IPS-11a (cell line): ENCODE results near the gene MAMSTR.
A peak's percentile ranks its signal among the peaks of the same experiment; 100 is the strongest.
"Not testable (repeated sequence)": the region's sequence is repeated elsewhere in the genome, so short reads cannot be mapped to it uniquely, and the experiment has no call there.

Source experiments
- H3K4me3 ChIP-seq: one replicate; pipeline ENCODE4 v1.5.1; 2013; ENCODE audit warnings: low read depth, low read length, control low read depth

Gene MAMSTR, protein sequence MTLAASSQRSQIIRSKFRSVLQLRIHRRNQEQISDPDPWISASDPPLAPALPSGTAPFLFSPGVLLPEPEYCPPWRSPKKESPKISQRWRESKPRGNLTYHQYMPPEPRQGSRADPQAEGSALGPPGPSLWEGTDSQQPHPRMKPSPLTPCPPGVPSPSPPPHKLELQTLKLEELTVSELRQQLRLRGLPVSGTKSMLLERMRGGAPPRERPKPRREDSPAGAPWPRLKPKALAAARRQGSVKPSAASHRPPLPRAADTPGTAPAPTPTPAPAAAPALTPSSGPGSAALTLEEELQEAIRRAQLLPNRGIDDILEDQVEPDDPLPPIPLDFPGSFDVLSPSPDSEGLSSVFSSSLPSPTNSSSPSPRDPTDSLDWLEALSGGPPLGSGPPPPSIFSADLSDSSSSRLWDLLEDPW

DNA sequence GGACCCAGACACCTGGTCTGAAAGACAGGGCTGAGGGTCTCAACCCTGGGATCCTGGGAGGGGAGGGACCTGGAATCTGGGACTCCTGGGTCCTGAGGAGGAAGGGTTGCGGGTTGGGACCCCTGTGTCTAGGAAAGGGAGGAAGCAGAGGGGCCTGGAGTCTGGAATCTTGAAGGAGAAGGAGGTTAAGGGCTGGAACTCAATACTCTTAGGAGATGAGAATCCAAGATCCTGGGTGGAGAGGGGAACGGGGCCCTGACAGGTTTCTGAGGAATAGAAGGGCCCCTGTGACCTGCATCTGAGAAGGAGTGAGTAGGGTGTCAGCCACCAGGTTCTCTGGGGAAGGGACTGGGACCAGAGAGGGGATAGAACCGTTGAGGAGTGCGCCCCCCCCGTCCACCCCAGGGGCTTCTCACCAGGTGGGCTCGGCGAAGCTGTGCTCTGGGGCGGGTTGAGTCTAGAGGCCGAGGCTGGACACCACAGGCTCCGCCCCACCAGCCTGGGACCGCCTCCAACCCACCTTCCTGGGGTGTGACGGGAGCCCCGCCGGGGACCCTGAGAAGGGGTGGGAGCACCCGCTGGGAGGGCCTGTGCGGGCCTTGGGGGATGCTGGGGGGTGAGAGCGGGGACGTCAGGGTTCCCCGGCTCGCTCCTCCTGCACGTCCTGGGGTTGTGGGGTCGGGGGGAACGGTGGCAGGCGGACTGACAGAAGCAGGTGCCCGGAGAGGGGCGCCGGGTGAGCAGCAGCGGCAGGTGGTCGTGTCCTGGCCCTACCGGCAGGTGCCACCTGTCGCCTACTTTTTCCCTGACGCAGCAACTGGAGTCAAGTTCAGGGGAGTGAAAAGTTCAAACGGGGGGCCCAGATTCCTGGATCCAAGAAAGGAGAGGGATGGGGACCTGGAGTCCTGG is at the start of gene MAMSTR:
Gene MAMSTR, minus strand, starts transcription at position 463 of the 909 bp plus-strand sequence. CDS start 694 bp downstream, outside the sequence.
- H3K4me3 ChIP-seq, result peak within 1 kb of the TSS; percentile 83

DNA sequence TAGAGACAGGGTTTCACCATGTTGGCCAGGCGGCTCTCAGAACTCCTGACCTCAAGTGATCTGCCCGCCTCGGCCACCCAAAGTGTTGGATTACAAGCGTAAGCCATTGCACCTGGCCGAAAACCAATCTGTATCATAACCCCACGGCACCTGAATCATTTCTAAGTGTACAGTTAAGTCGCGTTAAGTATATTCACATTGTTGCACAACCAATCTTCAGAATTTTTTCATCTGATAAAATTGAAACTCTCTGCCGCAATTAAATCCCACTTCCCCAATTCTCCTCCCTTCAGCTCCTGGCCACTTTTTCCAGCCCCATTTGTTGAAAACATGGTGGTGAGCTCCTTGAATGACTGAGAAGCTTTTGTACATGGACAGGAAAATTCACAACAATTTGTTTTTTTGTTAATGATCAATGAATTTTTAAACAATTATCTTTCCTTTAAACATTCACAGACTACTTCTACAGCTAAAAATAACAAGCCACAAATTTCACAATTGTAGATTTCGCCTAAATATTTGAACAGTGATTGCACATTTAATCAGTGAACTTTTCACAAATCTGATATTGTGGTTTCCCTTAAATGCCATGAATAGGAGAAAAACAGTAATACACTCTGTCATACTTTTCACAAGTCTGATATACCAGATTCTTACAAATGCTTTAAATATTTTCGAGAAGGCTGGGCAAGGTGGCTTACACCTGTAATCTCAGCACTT is 49.6 kb upstream of the MAMSTR start:
- no peak overlapping the region for H3K4me3 ChIP-seq

DNA sequence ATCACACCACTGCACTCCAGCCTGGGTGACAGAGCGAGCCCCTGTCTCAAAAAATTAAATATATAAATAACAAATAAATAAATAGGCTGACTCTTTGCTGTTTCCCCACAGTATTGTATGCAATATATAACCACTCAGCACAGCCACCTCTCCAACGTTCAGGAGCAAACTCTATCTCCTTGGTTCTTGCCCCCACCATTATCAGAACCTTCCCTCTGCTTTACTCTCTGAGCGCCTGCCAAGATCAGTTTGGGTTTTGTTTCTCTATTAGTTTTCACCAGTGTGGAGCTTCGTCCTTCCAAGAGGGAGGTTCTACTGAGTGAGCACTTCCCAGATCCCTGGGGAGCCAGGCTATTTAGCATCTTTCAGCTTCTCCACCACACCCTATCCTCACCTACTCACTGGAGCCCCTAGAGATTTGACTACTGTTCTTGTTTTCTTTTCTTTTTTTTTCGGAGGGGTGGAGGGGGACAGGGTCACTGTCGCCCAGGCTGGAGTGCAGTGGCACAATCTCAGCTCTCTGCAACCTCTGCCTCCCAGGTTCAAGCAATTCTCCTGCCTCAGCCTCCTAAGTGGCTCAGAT is 48.7 kb upstream of the MAMSTR start:
- H3K4me3 ChIP-seq, result not testable (repeated sequence)

DNA sequence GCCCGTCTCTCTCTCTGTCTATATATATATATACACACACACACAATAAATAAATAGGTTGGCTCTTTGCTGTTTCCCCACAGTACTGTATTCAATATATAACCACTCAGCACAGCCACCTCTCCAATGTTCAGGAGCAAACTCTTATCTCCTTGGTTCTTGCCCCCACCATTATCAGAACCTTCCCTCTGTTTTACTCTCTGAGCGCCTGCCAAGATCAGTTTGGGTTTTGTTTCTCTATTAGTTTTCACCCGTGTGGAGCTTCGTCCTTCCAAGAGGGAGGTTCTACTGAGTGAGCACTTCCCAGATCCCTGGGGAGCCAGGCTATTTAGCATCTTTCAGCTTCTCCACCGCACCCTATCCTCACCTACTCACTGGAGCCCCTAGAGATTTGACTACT is 46.3 kb upstream of the MAMSTR start:
- H3K4me3 ChIP-seq, result not testable (repeated sequence)

DNA sequence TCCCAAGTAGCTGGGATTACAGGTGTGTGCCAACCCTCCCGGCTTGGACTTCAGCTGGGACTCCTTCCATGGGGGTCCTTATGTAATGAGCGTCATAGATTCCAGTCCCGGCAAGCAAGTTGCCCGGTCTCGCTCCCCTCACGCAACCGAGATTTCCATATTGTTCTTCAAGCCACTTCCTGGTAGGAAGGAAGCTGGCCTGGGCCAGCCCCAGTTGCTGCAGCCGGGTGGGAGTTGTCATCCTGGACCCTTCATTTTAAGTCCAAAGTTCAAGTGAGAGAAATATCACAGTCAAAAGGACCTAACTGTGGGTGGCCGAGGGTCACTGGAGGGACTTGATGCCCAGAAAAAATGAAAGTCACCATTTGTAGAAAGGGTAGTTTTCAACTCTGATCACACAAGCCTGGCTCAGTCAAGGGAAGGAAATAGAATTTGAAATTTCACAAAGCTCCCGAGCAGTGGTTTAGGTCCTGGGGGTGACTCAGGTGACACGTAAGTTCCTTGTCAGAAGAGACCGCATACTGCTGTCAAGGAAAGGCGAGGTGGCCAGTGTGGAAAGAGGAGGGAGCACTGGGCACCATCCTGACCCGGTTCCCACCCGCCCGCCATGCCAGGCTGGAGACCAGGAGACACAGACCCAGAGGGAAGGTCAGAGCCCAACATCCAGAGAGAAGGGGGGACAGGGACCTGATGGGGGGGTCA is 41.1 kb upstream of the MAMSTR start:
- H3K4me3 ChIP-seq, result no peak overlapping the region

DNA sequence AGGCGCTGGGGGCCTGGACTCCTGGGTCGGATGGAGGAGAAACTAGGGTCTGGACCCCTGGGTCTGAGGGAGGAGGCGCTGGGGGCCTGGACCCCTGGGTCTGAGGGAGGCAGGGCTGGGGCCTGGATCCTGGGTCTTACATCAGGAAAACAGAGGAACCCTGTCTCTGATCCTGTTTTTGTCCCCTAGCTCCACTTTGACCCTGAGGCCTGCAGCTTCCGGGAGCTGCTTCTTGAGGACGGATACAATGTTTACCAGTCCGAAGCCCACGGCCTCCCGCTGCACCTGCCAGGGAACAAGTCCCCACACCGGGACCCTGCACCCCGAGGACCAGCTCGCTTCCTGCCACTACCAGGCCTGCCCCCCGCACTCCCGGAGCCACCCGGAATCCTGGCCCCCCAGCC is 38.2 kb upstream of the MAMSTR start:
- no peak overlapping the region for H3K4me3 ChIP-seq

DNA sequence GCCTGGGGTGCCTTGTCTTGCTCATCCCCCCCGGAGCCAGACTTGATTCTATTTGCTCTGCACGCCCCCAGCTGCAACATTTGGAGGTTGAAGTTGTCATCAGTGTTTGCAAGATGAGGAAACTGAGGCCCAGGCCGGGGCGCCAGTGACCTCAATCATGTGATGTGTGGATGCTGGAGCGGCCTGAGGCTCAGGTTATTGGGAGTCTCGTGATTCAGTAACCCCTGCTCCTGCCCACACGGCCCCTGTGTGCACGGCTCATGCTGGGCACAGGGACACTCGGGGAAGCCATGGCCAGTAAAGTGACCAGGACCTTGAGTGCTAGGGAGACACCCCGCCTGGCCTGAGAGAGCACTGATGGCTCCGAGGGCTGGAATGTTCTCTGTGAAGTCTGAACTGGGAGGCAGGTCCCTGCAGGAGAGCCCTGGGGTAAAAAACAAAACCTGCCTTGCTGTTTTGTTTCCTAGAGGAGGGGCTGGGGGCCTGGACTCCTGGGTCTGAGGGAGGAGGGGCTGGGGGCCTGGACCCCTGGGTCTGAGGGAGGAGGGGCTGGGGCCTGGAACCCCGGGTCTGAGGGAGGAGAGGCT is 37.7 kb upstream of the MAMSTR start:
- H3K4me3 ChIP-seq, result no peak overlapping the region

DNA sequence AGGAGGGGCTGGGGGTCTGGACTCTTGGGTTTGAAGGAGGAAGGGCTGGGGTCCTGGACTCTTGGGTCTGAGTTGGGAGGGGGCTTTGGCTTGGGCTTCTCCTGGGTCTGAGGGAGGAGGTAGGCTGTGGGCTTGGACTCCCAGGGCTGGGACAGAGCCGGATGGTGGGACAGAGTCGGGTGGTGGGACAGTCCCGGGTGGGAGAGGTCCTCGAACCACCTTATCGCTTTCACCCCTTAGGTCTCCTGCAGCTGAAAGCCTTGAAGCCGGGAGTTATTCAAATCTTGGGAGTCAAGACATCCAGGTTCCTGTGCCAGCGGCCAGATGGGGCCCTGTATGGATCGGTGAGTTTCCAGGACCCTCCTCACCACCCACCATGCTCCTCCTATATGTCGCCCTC is 37.2 kb upstream of the MAMSTR start:
- no peak overlapping the region for H3K4me3 ChIP-seq

DNA sequence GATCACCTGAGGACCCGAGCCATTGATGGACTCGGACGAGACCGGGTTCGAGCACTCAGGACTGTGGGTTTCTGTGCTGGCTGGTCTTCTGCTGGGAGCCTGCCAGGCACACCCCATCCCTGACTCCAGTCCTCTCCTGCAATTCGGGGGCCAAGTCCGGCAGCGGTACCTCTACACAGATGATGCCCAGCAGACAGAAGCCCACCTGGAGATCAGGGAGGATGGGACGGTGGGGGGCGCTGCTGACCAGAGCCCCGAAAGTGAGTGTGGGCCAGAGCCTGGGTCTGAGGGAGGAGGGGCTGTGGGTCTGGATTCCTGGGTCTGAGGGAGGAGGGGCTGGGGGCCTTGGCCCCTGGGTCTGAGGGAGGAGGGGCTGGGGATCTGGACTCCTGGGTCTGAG is 36.7 kb upstream of the MAMSTR start:
- no peak overlapping the region for H3K4me3 ChIP-seq

DNA sequence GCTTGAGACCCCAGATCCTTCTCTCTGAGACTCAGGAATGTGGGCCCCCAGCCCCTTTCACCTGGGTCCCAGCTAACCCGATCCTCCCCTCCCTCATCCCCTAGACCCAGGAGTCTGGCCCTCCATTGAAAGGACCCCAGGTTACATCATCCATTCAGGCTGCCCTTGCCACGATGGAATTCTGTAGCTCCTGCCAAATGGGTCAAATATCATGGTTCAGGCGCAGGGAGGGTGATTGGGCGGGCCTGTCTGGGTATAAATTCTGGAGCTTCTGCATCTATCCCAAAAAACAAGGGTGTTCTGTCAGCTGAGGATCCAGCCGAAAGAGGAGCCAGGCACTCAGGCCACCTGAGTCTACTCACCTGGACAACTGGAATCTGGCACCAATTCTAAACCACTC is 36.3 kb upstream of the MAMSTR start:
- no peak overlapping the region for H3K4me3 ChIP-seq

DNA sequence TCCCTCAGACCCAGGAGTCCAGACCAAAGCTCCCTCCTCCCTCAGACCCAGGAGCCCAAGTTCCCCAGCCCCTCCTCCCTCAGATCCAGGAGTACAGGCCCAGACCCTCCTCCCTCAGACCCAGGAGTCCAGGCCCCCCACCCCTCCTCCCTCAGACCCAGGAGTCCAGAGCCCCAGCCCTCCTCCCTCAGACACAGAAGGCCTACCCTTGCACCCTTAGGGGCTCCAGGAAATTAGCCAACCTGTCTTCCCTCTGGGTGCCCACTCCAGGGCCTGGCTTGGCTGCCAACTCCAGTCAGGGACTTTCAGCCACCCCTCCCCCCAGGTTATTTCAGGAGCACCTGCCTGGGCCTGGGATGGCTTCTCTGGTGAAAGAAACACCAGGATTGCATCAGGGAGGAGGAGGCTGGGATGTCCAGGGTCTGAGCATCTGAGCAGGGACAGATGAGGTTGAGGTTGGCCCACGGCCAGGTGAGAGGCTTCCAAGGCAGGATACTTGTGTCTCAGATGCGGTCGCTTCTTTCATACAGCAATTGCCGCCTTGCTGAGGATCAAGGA is 35.6 kb upstream of the MAMSTR start, which contains the start of gene FGF21:
Gene FGF21, plus strand, starts transcription at position 441 of the 558 bp plus-strand sequence. CDS start 713 bp downstream, outside the sequence.
- H3K4me3 ChIP-seq, result no peak within 1 kb of the TSS

DNA sequence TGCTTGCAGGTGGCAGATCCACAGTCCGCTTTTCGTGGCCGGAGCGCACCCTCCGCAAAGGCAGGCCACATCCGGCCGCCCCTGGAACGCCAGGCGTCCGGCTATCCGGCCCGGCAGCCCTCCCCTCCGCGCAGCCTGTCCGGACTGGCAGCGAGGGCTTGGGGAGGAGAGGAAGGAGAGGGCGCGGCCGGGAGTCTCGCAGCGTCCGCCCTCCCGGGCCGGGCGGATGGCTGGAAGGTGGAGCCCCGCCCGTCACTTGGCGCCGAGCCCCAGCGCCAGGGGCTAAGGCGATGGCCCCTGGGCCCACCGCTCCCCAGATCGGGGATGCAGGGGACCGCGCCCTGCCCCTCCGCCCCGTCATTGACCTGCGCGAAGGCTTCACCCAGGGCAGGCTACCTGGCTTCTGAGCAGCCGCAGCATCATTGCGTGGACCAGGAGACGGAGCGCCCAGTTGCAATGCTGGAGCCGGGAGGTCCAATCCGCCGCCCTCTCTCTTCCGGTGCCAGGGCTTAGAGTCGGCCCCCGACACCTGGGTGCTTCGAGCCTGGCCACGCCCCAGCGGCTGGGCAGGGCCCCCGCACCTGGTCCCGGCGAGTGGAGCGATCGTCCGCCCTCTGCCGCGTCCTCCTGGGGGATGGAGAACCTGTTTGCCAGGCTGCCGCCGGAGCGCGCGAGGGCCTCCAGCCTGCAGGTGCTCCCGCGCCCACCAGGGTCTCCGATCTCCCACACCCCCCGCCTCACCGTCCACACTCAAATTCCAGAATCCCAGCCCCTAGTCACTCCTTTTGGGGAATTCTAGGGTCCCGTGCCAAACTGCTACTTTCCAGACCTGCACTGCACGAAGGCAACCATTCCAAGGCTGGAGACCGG is 33.2 kb upstream of the MAMSTR start, which contains the start of gene FUT1:
Gene FUT1, minus strand, starts transcription at position 146 of the 870 bp plus-strand sequence. CDS start 1,360 bp downstream, outside the sequence.
- H3K4me3 ChIP-seq, result peak within 1 kb of the TSS; percentile 90

DNA sequence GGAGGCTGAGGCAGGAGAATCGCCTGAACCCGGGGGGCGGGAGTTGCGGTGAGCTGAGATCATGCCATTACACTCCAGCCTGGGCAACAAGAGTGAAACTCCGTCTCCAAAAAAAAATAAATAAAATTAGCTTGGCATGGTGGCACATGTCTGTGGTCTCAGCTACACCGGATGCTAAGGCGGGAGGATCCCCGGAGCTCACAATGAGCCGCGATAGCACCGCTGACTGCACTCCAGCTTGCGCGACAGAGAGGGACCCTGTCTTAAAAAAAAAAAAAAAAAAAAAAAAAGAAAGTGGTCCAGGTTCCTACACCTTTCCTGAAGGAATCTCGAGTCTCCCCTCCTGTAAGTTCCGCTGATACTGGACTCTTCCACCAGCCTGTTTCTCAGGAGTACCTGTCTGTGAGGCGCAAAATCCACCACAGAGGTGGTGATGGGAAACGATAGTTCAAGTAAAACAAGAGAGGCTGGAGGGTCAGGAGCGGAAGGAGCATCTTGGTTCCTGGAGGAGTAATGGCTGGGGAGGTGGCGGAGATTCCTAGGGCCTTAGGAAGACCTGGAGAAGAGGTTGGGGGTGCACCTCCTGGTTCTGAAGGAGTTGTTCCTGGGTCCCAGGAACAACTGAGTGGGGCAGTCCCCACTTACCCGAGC is 32.4 kb upstream of the MAMSTR start:
- H3K4me3 ChIP-seq, result peak overlapping the region; percentile 90

DNA sequence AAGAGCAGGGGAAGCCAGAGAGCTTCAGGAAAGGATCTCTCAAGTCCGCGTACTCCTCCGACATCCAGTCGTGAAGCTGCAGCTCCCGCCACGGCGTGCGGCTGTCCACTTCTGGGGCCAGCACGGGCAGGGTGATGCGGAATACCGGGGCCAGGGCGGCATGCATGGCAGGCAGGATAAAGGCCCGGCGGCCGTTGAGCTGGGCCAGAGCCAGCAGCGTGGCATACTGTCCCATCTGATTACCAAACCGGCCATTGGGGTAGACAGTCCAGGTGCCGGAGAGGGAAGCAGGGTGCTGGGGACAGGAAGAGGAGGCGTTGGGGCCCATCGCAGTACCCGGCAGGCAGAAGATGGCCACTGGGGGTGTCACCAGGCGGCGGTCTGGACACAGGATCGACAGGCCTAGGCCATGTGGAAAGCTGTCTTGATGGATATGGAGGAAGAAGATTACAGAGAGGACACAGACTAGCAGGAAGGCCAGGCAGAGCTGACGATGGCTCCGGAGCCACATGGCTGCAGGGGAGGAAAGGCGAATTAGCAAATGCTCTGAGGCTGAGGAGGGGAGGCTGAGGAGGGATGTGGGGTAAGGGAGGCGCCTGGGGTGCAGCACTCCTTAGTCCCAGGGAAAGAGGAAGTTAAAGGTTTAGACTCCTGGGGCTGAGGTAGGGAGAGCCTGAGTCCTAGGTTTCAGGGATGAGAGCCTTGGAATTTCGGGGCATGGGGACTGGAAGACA is 31.4 kb upstream of the MAMSTR start:
- H3K4me3 ChIP-seq, result no peak overlapping the region

DNA sequence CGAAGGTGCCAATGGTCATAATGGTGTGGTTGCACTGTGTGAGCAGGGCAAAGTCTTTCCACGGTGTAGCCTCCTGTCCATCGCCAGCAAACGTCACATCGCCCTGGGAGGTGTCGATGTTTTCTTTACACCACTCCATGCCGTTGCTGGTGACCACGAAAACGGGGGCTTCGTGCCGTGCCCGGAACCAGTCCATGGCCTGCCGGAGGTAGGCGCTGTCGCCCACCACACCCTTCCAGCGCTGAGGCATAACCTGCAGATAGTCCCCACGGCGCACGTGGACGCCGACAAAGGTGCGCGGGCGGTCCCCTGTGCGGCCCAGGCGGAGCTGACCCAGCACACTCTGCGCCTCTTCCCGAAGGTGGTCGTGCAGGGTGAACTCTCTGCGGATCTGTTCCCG is 30.8 kb upstream of the MAMSTR start:
- H3K4me3 ChIP-seq, result no peak overlapping the region

DNA sequence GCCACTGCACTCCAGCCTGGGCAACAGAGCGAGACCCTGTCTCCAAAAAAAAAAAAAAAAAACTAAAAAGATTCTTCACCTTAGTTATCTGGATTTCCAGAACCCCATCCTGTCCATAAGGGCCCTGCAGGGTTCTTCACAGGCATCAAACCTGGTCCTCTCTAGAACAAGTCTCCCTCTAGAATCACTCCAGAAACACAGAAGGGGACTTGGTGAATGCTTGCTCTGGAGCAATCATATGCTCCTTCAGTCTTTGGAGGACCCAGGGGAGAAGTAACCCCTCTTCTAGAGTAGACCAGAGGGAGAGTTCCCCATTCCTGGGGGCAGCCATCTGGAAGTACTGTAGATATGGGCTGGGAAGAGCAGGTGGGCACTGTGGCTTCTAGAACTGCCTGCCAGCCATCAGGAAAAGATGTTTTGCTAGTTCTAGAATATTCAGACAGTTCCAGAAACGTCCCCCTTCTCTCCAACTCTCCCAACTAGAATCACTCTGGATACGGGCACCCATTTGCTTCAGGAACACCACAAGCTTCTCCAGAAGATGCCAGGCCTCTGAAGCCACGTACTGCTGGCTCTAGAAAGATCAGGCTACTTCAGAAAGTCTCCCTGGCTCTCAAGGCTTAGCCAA is 30.2 kb upstream of the MAMSTR start:
- H3K4me3 ChIP-seq, result no peak overlapping the region
